Smooth muscle cell (in vitro differentiated cells): ENCODE data around the gene TMEM123. TPM values are rescaled to one million over a fixed set of nuclear protein-coding genes. Genes with fewer than 3 reads are reported as not detected.

Experiments used
- DNase-seq: peaks from one replicate; lab custom pipeline; 2025; ENCODE audit not compliant: unreplicated experiment; lab: John Stamatoyannopoulos, UW
- H2AFZ ChIP-seq: fragments of 200-600 bp; sonication (generic); 2 replicates; pipeline ENCODE4 v1.6.0; 2016; ENCODE audit warnings: antibody characterized with exemption, low read depth, mild to moderate bottlenecking
- H3F3A ChIP-seq: fragments of 200-600 bp; sonication (generic); 2 replicates; pipeline ENCODE4 v1.6.0; 2017; ENCODE audit warnings: antibody characterized with exemption, low read depth
- H3K27ac ChIP-seq: fragments of 200-600 bp; sonication (generic); 2 replicates; pipeline ENCODE4 v1.5.1; 2016; ENCODE audit warnings: low read depth, mild to moderate bottlenecking
- H3K27me3 ChIP-seq: fragments of 200-600 bp; sonication (generic); 2 replicates; pipeline ENCODE4 v1.6.1; 2016; ENCODE audit warnings: low read depth, mild to moderate bottlenecking
- H3K36me3 ChIP-seq: fragments of 200-600 bp; sonication (generic); 2 replicates; pipeline ENCODE4 v1.5.1; 2016; ENCODE audit warnings: low read depth
- H3K4me1 ChIP-seq: fragments of 200-600 bp; sonication (generic); 2 replicates; pipeline ENCODE4 v1.5.1; 2016; ENCODE audit warnings: low read depth
- H3K4me2 ChIP-seq: fragments of 200-600 bp; sonication (generic); 2 replicates; pipeline ENCODE4 v1.6.0; 2016; ENCODE audit warnings: mild to moderate bottlenecking
- H3K4me3 ChIP-seq: fragments of 200-600 bp; sonication (generic); 2 replicates; pipeline ENCODE4 v1.5.1; 2016; ENCODE audit warnings: mild to moderate bottlenecking
- H3K79me2 ChIP-seq: fragments of 200-600 bp; sonication (generic); 2 replicates; pipeline ENCODE4 v1.6.0; 2016; ENCODE audit warnings: low read depth, mild to moderate bottlenecking
- H3K9ac ChIP-seq: fragments of 200-600 bp; sonication (generic); 2 replicates; pipeline ENCODE4 v1.6.0; 2016; ENCODE audit warnings: low read depth
- H3K9me3 ChIP-seq: fragments of 200-600 bp; sonication (generic); replicated peaks from 2 replicates; pipeline ENCODE4 v1.5.1; 2016; ENCODE audit warnings: low read depth
- H4K20me1 ChIP-seq: fragments of 200-600 bp; sonication (generic); 2 replicates; pipeline ENCODE4 v1.6.0; 2016; ENCODE audit warnings: low read depth
- CTCF ChIP-seq: fragments of 200-600 bp; sonication (generic); IDR thresholded peaks from 2 replicates; pipeline ENCODE4 v1.5.1; 2017; ENCODE audit warnings: borderline replicate concordance, mild to moderate bottlenecking, antibody characterized with exemption; ENCODE audit not compliant: insufficient read depth, poor library complexity, severe bottlenecking
- WGBS: methylation state at CpG from one replicate; pipeline ENCODE4 v1.1.7; 2016; ENCODE audit warnings: low lambda C conversion rate; 5-methylcytosine and 5-hydroxymethylcytosine counted together
- polyA plus RNA-seq: library from polyadenylated mRNA; unstranded; fragments of >200 nt; fragmentation: Nextera tagmentation; extraction: Ambion mirVana; gene quantifications from 2 replicates; pipeline ENCODE4 v1.2.1, GENCODE V29; 2016
- total RNA-seq: library from RNA; depleted of rRNA; stranded (reverse); fragments of >200 nt; gene quantifications from 2 replicates; pipeline ENCODE4 v1.2.3, GENCODE V29; 2014

The TMEM123 gene
- total and polyA plus RNA-seq, 2 experiments from 2014 or later, result 38.8 to 78.8 TPM

- peaks cover 53% of the 10 kb centered on the region for H3K79me2 ChIP-seq
- H3K9ac ChIP-seq, result peak overlapping the region; percentile 99
- TF ChIP-seq CTCF, result peak; percentile 2
- no peaks in the 10 kb centered on the region for H3K9me3 ChIP-seq
- peak overlapping the region; percentile 72 for H2AFZ ChIP-seq
- peaks cover 15% of the 10 kb centered on the region for H3K4me1 ChIP-seq
- peaks cover 30% of the 10 kb centered on the region for H4K20me1 ChIP-seq
- peaks cover 7% of the 10 kb centered on the region for H3K36me3 ChIP-seq
- peaks cover 3% of the 10 kb centered on the region for H3F3A ChIP-seq
- peak overlapping the region; percentile 95 for H3K4me2 ChIP-seq
- no peaks in the 10 kb centered on the region for H3K27me3 ChIP-seq
- under 1% methylated on average over 33 of the region's 33 CpGs for WGBS
- peak overlapping the region; percentile 99 for H3K27ac ChIP-seq
- DNase-seq, result no peak
- H3K4me3 ChIP-seq, result peak overlapping the region; percentile 93
Measured at GRCh38 chr11:102347462-102348370, 104.8 kb downstream of the TMEM123 start.

GRCh38 chr11:102346748-102347461 is 105.7 kb downstream of the TMEM123 start, which contains the start of gene BIRC2:
Gene BIRC2, plus strand, starts transcription at chr11:102347214. Its CDS starts 2,641 bp downstream, at chr11:102349855.
- under 1% methylated on average over 73 of the region's 77 CpGs for WGBS
- DNase-seq, result peak; percentile 80
- Histone ChIP-seq H3K9me3 (no peaks in the 10 kb centered on the region), H3K9ac (peak within 1 kb of the TSS; percentile 99), H3K79me2 (peaks cover 45% of the 10 kb centered on the region), H3K36me3 (peaks cover 7% of the 10 kb centered on the region), H3K4me3 (peak within 1 kb of the TSS; percentile 93), H3K27ac (peak within 1 kb of the TSS; percentile 99), H3K4me2 (peak within 1 kb of the TSS; percentile 95), H2AFZ (peak within 1 kb of the TSS; percentile 72), H4K20me1 (peaks cover 30% of the 10 kb centered on the region), H3K27me3 (no peaks in the 10 kb centered on the region), H3K4me1 (peaks cover 15% of the 10 kb centered on the region), H3F3A (peaks cover 3% of the 10 kb centered on the region)
- peak; percentile 67 for TF ChIP-seq CTCF

GRCh38 chr11:102346456-102346747 is 106.2 kb downstream of the TMEM123 start:
- Histone ChIP-seq H3K4me1 (peaks cover 15% of the 10 kb centered on the region), H3K36me3 (peaks cover 7% of the 10 kb centered on the region), H3K79me2 (peaks cover 40% of the 10 kb centered on the region), H3K27ac (peak overlapping the region; percentile 99), H3K27me3 (no peaks in the 10 kb centered on the region), H2AFZ (peak overlapping the region; percentile 25), H3K4me2 (peak overlapping the region; percentile 95), H4K20me1 (peaks cover 30% of the 10 kb centered on the region), H3K9me3 (no peaks in the 10 kb centered on the region), H3K9ac (peak overlapping the region; percentile 99), H3F3A (peaks cover 3% of the 10 kb centered on the region), H3K4me3 (peak overlapping the region; percentile 93)
- DNase-seq, result no peak
- WGBS, result 3% methylated on average over 5 of the region's 5 CpGs
- TF ChIP-seq CTCF, result no peak

Other genes with a start within 250 kb of the TMEM123 start
- 1.6 and 1.7 TPM in 2 replicates for gene BIRC3, start 135.3 kb downstream of the TMEM123 start, total RNA-seq
- 0.74 and 0.94 TPM in 2 replicates for gene BIRC3, start 135.3 kb downstream of the TMEM123 start, polyA plus RNA-seq
- gene BIRC2, start 105.6 kb downstream of the TMEM123 start, total RNA-seq, result 170 and 174 TPM in 2 replicates
- 38.6 and 46.3 TPM in 2 replicates for gene BIRC2, start 105.6 kb downstream of the TMEM123 start, polyA plus RNA-seq
- gene MMP7, start 78.0 kb upstream of the TMEM123 start, total RNA-seq, result 8.0 and 12.6 TPM in 2 replicates
- gene MMP7, start 78.0 kb upstream of the TMEM123 start, polyA plus RNA-seq, result 4.3 and 16.4 TPM in 2 replicates
- 0.49 TPM in 1 of 2 replicates, not detected in the other for gene MMP20, start 172.6 kb upstream of the TMEM123 start, total RNA-seq
- gene MMP20, start 172.6 kb upstream of the TMEM123 start, polyA plus RNA-seq, result 0.46 and 0.87 TPM in 2 replicates